Esophagus (tissue), 2 donors: ENCODE data around the gene FNDC3B. TPM values are rescaled to one million over a fixed set of nuclear protein-coding genes. Genes with fewer than 3 reads are reported as not detected.

Source experiments
- H3K27ac ChIP-seq, 2 donors: one replicate each; pipeline ENCODE4 v1.5.1; 2013; ENCODE audit warnings: low read depth in 2 of 2, mild to moderate bottlenecking in 2 of 2, inconsistent platforms in 1 of 2, low read length in 1 of 2, moderate library complexity in 1 of 2
- H3K27me3 ChIP-seq, 2 donors: one replicate each; pipeline ENCODE4 v1.6.1; 2013; ENCODE audit warnings: low read length in 2 of 2, control low read depth in 1 of 2, mild to moderate bottlenecking in 1 of 2; ENCODE audit not compliant: insufficient read depth in 2 of 2, control insufficient read depth in 1 of 2
- H3K36me3 ChIP-seq, 2 donors: one replicate each; pipeline ENCODE4 v1.6.1; 2013; ENCODE audit warnings: low read length in 1 of 2; ENCODE audit not compliant: control insufficient read depth in 2 of 2, insufficient read depth in 2 of 2
- H3K4me1 ChIP-seq, 2 donors: one replicate each; pipeline ENCODE4 v1.6.1; 2013; ENCODE audit warnings: low read length in 1 of 2; ENCODE audit not compliant: control insufficient read depth in 2 of 2, insufficient read depth in 2 of 2
- H3K4me3 ChIP-seq, 2 donors: one replicate each; pipeline ENCODE4 v1.5.1; 2013; ENCODE audit warnings: low read length in 2 of 2, mild to moderate bottlenecking in 2 of 2, low read depth in 1 of 2, moderate library complexity in 1 of 2
- H3K9me3 ChIP-seq, 2 donors: one replicate each; pipeline ENCODE4 v1.6.1; 2013; ENCODE audit warnings: mild to moderate bottlenecking in 2 of 2, low read depth in 1 of 2, low read length in 1 of 2, moderate library complexity in 1 of 2; ENCODE audit not compliant: control insufficient read depth in 2 of 2, insufficient read depth in 1 of 2
- WGBS, 2 donors: extraction: QIAGEN DNeasy Blood & Tissue Kit; methylation state at CpG; one replicate each; pipeline ENCODE4 v1.1.7; 2013; 5-methylcytosine and 5-hydroxymethylcytosine counted together
- polyA plus RNA-seq, 2 donors: library from polyadenylated mRNA; stranded (reverse); fragments of 200-250 nt; gene quantifications; one replicate each; pipeline ENCODE4 v1.2.3, GENCODE V29; 2013
- donor health status: healthy with polysubstance abuse.
- donor health status: Bipolar disorder and iron deficiency.

FNDC3B gene
- polyA plus RNA-seq, 2 donors = 2.8 to 3.3 TPM

DNA sequence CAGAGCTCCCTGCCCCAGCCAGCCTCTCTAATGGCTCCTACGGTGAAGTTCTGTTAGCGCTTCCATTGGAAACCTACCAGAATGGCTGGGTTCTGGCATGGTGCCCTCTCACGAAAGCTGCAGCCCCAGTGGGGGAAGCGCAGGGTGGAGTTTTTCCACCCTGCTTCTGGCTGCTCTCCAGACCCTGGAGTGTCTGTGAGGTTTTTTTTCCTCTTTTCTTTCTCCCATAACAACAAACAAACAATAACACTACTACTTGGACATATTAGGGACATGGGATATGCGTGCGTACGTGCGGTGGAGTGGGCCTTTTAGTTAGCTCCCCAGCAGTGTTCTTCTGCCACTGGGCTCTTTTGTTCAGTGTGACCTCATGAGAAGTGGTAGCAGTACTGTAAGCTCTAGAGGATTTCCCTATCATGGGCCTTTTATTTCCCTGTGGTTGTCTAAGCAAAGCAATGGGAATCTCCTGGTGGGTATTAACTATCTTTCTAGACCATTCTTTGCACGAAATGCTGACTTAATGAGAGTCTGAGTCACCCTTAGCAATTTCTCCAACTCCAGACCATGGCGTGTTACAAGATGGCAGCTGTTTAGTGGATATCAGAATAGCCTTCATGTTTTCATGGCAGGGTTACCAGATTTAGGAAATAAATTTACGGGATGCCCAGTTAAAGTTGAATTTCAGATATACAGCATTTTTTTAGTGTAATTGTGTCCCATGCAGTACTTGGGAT lies 161.9 kb downstream of the FNDC3B start:
- H3K36me3 ChIP-seq = no peaks in the 10 kb centered on the region
- H3K4me1 ChIP-seq = no peaks in the 10 kb centered on the region
- no peaks in the 10 kb centered on the region for H3K9me3 ChIP-seq
- H3K4me3 ChIP-seq = no peak overlapping the region
- peak overlapping the region; percentile 49 to 56 for H3K27ac ChIP-seq
- WGBS, 2 donors = 44 to 54% methylated on average over 11 of the region's 11 CpGs
- no peaks in the 10 kb centered on the region for H3K27me3 ChIP-seq

DNA sequence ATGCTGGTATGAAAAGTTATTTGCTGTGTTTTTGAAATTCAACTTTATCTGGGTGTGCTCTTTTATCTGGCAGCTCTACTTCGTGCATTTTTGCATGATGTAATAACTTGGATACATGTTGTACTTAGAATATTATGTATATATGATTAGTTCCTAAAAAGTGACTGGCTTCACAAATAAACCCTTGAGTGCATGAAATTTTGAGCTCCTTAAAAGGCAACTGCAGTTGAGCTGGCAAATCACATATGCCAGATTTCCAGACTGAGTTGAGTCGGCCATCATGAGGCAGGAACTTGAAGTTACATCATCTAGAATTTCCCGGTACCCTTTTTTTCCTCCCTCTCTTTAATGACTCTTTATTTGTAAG lies 162.5 kb downstream of the FNDC3B start:
- Histone ChIP-seq H3K36me3 (no peaks in the 10 kb centered on the region), H3K4me1 (no peaks in the 10 kb centered on the region), H3K27ac (no peak overlapping the region), H3K27me3 (no peaks in the 10 kb centered on the region), H3K4me3 (no peak overlapping the region), H3K9me3 (no peaks in the 10 kb centered on the region)
- 27 to 41% methylated on average over 3 of the region's 3 CpGs for WGBS, 2 donors

DNA sequence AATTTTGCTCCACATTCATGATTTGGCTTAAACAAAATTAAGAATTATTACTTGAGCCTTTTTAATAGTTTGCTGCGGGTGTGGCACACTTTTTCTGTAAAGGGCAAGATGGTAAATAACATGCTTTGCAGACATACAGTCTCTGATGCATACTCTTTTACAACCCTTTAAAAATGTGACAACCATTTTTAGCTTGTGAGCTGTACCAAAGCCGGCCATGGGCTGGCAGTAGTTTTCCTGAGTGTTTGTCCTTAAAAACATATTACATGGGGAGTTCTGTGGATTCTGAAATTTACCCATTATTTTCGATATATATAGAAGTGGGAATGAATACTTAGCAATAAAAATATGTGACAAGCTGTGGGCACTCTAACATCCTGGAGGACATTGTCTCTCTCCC lies 163.4 kb downstream of the FNDC3B start:
- H3K4me1 ChIP-seq = no peaks in the 10 kb centered on the region
- H3K9me3 ChIP-seq = no peaks in the 10 kb centered on the region
- H3K27ac ChIP-seq = no peak overlapping the region
- WGBS, 2 donors = 80 to 86% methylated on average over 3 of the region's 3 CpGs
- no peaks in the 10 kb centered on the region for H3K36me3 ChIP-seq
- H3K27me3 ChIP-seq = no peaks in the 10 kb centered on the region
- H3K4me3 ChIP-seq = no peak overlapping the region

DNA sequence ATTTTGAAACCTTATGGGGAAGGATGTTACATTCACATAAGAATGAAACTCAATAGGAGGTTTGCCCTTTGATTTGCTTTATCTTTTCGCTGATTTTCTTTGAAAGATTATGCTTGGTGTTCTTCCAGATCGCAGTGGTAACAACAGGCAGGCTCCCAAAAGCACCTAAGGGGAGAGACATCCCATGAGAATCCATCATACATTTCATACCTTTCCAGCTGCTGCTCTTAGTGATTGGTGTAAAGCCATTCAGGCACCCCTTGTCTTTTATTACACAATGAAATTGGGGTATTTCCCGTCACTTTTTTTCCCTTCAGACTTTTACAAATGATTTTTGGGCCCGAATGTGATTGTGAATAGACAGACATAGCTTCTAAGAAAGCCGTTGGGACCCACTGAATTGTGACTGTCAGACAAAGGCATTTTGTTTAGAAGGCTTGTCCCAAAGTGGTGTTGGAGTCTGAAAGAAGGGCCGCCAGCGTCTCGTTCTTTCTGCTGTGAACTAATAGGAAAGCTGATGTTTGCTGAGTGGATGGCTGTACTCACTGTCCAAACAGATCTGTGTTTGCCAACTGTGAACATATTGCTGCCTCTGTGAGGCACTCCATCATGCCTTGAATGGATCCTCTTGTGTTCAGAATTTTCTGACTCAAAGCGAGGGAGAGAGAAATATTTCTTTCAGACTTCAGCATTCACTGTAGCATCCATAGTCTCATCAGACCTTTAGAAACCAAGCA lies 164.3 kb downstream of the FNDC3B start:
- H3K27me3 ChIP-seq = no peaks in the 10 kb centered on the region
- no peaks in the 10 kb centered on the region for H3K9me3 ChIP-seq
- WGBS, 2 donors = 46 to 48% methylated on average over 9 of the region's 9 CpGs
- H3K4me1 ChIP-seq = peaks cover 0 to under 1% of the 10 kb centered on the region in 2 donors
- peak overlapping the region in 1 of 2 donors; percentile 45 for H3K27ac ChIP-seq
- H3K4me3 ChIP-seq = no peak overlapping the region
- no peaks in the 10 kb centered on the region for H3K36me3 ChIP-seq

DNA sequence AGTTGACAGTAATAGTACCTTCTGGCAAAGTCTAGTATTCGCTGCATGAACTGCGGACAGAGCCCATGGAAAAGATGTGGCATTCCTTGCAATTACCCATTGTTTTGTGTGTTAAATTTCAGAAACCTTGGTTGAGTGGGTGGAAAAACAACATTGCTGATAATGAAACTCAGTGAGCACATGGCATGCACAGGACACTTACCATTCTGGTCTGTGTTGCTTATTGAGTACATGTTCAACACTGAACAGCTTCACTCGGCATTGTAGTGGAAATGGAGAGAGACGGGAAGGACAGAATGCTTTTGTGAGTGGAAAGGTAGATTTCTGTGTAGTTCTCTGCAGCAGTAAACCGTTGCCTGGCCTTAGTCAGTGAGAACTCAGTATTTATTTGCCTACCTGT lies 165.3 kb downstream of the FNDC3B start:
- H3K4me1 ChIP-seq = peaks cover 3 to 6% of the 10 kb centered on the region in 2 donors
- no peaks in the 10 kb centered on the region for H3K9me3 ChIP-seq
- H3K27ac ChIP-seq = no peak overlapping the region
- H3K4me3 ChIP-seq = no peak overlapping the region
- no peaks in the 10 kb centered on the region for H3K27me3 ChIP-seq
- 88 to 94% methylated on average over 5 of the region's 5 CpGs for WGBS, 2 donors
- no peaks in the 10 kb centered on the region for H3K36me3 ChIP-seq

DNA sequence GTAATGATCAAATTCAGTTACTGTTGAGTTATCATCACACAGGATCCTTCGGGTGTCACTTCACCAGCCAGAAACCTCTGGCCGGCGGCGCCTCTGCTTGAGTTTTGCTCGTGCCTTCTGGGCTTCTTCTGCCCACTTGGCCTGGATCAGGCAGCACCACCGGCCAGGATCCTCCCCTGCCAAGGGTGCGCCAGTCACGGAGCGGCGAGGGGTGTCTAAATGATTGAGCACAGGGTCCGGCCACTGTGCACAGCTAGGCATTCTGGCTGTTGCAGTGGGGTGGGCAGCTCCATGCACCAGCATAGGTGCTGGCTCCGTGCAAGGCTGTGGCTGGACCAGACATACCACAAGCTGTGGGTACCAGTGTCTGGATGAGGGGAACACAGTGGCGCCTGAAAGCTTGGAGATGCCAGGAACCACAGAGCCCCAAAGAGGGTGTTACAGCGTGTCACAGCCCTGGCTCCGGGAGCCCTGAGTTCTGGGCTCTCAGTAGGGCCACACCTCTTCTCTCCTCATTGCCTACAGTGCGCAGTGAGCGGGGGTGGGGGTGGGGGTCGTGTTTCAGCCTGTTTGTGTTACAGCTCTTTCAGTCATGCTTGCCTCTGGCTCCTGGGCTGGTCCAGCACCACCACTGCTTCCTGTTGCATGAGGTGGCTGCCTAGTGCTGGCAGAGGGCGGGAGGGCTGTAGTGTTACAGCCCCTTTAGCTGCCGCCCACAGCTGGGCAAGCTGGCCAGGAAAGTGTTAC lies 169.4 kb downstream of the FNDC3B start:
- H3K27me3 ChIP-seq = no peaks in the 10 kb centered on the region
- H3K27ac ChIP-seq = peak overlapping the region in 1 of 2 donors; percentile 24
- no peak overlapping the region for H3K4me3 ChIP-seq
- H3K4me1 ChIP-seq = peaks cover 3 to 6% of the 10 kb centered on the region in 2 donors
- 87% methylated on average over 18 to 20 of the region's 20 CpGs for WGBS, 2 donors
- H3K36me3 ChIP-seq = no peaks in the 10 kb centered on the region
- H3K9me3 ChIP-seq = no peaks in the 10 kb centered on the region

DNA sequence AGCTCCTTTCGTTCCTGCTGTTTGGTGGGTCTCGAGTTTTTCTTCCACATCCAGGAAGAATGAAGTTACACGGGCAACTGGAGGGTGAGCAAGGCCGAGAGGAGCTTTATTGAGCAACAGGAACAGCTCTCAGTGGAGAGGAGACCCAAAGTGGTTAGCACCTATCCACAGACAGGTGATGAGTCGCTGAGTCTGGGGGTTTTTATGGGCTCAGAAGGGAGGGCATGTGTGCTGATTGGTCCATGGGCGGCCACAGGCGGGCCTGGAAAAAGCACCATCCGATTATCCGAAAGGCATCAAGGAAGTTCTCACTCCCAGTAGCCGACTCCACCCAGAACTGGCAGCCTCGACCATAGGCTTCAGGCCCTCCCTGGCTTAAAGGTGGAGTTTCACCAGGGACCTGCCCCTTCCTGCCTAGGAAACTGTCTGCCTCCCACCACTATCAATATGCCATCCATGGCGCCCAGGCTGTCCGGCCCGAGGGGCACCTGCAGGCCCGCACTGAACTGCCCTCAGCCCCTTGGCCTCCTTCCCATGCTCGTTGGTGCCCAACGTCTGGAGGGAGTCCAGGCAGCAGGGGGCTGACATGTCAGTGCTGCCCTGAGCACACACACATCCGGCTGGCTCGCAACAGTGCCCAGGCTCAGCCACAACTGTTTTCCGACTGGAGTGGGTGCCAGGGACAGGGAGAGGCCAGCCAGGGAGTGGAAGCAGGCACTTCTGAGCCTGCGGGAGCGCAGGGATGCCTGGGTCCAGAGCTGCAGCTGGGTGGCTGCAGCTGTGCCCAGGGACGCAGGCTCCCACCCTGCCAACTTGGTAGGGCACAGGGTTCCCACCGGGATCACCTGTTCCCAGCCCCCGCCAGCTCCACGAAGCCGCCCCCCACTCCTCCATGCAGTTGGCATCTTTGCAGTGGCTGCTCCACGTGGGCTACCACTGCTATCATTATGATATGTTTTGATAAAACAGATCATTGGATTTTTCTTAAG lies 170.2 kb downstream of the FNDC3B start:
- H3K4me3 ChIP-seq = no peak overlapping the region
- H3K36me3 ChIP-seq = no peaks in the 10 kb centered on the region
- H3K27me3 ChIP-seq = no peaks in the 10 kb centered on the region
- peak overlapping the region; percentile 9 to 24 for H3K27ac ChIP-seq
- peaks cover 3 to 6% of the 10 kb centered on the region in 2 donors for H3K4me1 ChIP-seq
- no peaks in the 10 kb centered on the region for H3K9me3 ChIP-seq
- 76 to 83% methylated on average over 28 of the region's 28 CpGs for WGBS, 2 donors

DNA sequence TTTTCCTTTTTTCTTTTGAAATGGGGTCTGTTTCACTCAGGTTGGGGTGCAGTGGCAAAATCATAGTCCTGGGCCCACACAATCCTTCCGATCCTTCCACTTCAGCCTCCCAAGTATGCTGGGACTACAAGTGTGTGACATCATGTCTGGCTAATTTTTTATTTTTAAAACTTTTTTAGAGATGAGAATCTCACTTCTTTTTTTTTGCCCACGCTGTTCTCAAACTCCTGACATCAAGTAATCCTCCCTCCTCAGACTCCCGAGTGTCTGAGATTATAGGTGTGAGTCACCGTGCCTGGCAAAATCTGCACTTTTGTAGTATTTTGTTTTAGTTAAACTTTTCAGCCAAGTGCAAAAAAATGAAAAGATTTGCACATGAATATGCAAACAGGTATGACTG lies 171.0 kb downstream of the FNDC3B start:
- Histone ChIP-seq H3K27ac (no peak overlapping the region), H3K4me3 (no peak overlapping the region), H3K27me3 (no peaks in the 10 kb centered on the region), H3K36me3 (no peaks in the 10 kb centered on the region), H3K9me3 (no peaks in the 10 kb centered on the region), H3K4me1 (peaks cover 3 to 6% of the 10 kb centered on the region in 2 donors)
- WGBS, 2 donors = 47 to 61% methylated on average over 4 of the region's 4 CpGs

DNA sequence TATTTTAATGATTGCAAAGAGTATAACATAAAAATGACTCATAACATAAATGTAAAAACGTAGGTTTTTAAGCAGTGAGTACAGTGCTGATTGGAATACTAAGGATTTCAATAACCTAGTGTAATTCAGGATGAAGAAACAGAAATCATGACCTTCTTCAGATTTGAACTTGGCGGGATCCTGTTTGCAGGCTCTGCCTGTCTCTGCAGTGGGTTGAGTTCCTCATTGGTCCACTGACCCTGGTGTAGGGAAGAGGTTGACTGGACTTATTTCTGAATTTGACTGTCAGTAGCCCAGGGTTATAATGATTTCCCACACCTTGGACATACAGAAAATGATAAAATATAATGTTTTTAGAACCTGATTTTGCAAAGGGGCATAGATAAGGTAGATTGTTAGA lies 171.7 kb downstream of the FNDC3B start:
- WGBS, 2 donors = 79 to 84% methylated on average over 2 of the region's 2 CpGs
- Histone ChIP-seq H3K27ac (no peak overlapping the region), H3K4me1 (peaks cover 3 to 6% of the 10 kb centered on the region in 2 donors), H3K4me3 (no peak overlapping the region), H3K27me3 (no peaks in the 10 kb centered on the region), H3K36me3 (no peaks in the 10 kb centered on the region), H3K9me3 (no peaks in the 10 kb centered on the region)
